Prostate gland (tissue), 2 donors: ENCODE data around the gene SPHKAP.

Source experiments
- POLR2AphosphoS5 ChIP-seq: sonication (generic); formaldehyde crosslinking; IDR thresholded peaks from one replicate; pipeline ENCODE4 v1.6.1; 2017; ENCODE audit warnings: antibody characterized with exemption
- TF ChIP-seq, protein P1 (sequence below), 4 experiments: fragments of 200-600 bp in 2 of 4; fragments of 450-650 bp in 2 of 4; sonication (generic) in 2 of 4; IDR thresholded peaks; 1 replicate in 3 of 4; 2 replicates in 1 of 4; pipeline ENCODE4 v1.5.1; 2016 to 2019; ENCODE audit warnings: antibody characterized with exemption in 4 of 4, mild to moderate bottlenecking in 2 of 4, moderate library complexity in 2 of 4

DNA sequence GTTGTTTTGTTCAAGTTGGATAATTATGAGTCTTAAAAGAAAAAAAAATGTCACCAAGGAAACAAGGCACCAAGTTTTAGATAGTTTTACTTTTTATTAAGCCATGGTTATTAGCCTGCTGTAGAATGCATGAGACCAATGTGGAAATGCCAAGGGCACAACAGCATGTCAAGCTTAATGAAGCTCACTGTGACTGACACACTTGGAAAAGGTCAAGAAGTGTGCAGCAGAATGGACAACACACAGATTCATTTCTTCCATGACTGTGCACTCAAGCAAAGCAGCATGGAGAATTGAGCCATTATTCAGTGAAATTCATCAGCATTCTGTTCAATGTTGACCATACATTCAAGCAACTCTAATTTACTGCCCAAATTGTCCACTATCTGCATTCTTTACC lies 23.6 kb downstream of the SPHKAP start:
- TF ChIP-seq POLR2AphosphoS5, result no peak
- TF ChIP-seq, protein P1, sequence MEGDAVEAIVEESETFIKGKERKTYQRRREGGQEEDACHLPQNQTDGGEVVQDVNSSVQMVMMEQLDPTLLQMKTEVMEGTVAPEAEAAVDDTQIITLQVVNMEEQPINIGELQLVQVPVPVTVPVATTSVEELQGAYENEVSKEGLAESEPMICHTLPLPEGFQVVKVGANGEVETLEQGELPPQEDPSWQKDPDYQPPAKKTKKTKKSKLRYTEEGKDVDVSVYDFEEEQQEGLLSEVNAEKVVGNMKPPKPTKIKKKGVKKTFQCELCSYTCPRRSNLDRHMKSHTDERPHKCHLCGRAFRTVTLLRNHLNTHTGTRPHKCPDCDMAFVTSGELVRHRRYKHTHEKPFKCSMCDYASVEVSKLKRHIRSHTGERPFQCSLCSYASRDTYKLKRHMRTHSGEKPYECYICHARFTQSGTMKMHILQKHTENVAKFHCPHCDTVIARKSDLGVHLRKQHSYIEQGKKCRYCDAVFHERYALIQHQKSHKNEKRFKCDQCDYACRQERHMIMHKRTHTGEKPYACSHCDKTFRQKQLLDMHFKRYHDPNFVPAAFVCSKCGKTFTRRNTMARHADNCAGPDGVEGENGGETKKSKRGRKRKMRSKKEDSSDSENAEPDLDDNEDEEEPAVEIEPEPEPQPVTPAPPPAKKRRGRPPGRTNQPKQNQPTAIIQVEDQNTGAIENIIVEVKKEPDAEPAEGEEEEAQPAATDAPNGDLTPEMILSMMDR (IDR thresholded peaks at IDR 0.05), result no peak
